Liver (tissue), 9 donors: ENCODE results near the gene METTL14. TPM values are rescaled to one million over a fixed set of nuclear protein-coding genes. Genes with fewer than 3 reads are reported as not detected.

Experiments
- DNase-seq: peaks from one replicate; pipeline ENCODE4 v3.0.0-alpha.2; 2017; ENCODE audit warnings: low spot score
- H3K27ac ChIP-seq, 2 donors: one replicate each; pipeline ENCODE4 v1.7.0; 2013; ENCODE audit warnings: inconsistent platforms in 2 of 2, low read length in 2 of 2, control low read depth in 1 of 2, low read depth in 1 of 2, mild to moderate bottlenecking in 1 of 2
- H3K27me3 ChIP-seq, 4 donors: one replicate each; pipeline versions ENCODE4 v1.6.1 to v1.7.0; 2013; ENCODE audit warnings: low read length in 3 of 4, inconsistent platforms in 1 of 4, mild to moderate bottlenecking in 1 of 4, moderate library complexity in 1 of 4; ENCODE audit not compliant: control insufficient read depth in 4 of 4, insufficient read depth in 4 of 4
- H3K36me3 ChIP-seq, 4 donors: one replicate each; pipeline versions ENCODE4 v1.6.1 to v1.7.0; 2013; ENCODE audit warnings: low read length in 3 of 4, mild to moderate bottlenecking in 3 of 4, low read depth in 1 of 4, moderate library complexity in 1 of 4; ENCODE audit not compliant: control insufficient read depth in 4 of 4, insufficient read depth in 3 of 4
- H3K4me1 ChIP-seq, 4 donors: one replicate each; pipeline versions ENCODE4 v1.6.1 to v1.7.0; 2013; ENCODE audit warnings: low read length in 3 of 4, mild to moderate bottlenecking in 3 of 4, moderate library complexity in 1 of 4; ENCODE audit not compliant: control insufficient read depth in 4 of 4, insufficient read depth in 4 of 4
- H3K4me3 ChIP-seq, 3 donors: one replicate each; pipeline versions ENCODE4 v1.6.1 to v1.7.0; 2013; ENCODE audit warnings: low read length in 3 of 3, control low read depth in 1 of 3, low read depth in 1 of 3, mild to moderate bottlenecking in 1 of 3
- H3K9ac ChIP-seq, 2 donors: one replicate each; pipeline ENCODE4 v1.7.0; 2013; ENCODE audit warnings: low read length in 2 of 2, mild to moderate bottlenecking in 2 of 2, moderate library complexity in 2 of 2, control low read depth in 1 of 2, low read depth in 1 of 2
- H3K9me3 ChIP-seq, 4 donors: one replicate each; pipeline versions ENCODE4 v1.6.1 to v1.7.0; 2013; ENCODE audit warnings: low read length in 3 of 4; ENCODE audit not compliant: control insufficient read depth in 4 of 4
- ATF3 ChIP-seq: IDR thresholded peaks from 2 replicates; pipeline ENCODE4 v1.6.1; 2016; ENCODE audit warnings: antibody characterized with exemption
- EGR1 ChIP-seq, 2 donors: IDR thresholded peaks; 2 replicates each; pipeline ENCODE4 v1.6.1; 2016 to 2018; ENCODE audit warnings: antibody characterized with exemption in 2 of 2, low read depth in 2 of 2
- FOXA1 ChIP-seq: IDR thresholded peaks from 2 replicates; pipeline ENCODE4 v1.6.1; 2016; ENCODE audit warnings: antibody characterized with exemption
- FOXA2 ChIP-seq: IDR thresholded peaks from 2 replicates; pipeline ENCODE4 v1.6.1; 2016; ENCODE audit warnings: antibody characterized with exemption
- GABPA ChIP-seq, 2 donors: IDR thresholded peaks in 1 of 2; conservative IDR thresholded peaks in 1 of 2; 2 replicates each; pipeline ENCODE4 v1.6.1; 2016; ENCODE audit warnings: antibody characterized with exemption in 2 of 2, mild to moderate bottlenecking in 1 of 2, moderate library complexity in 1 of 2
- HNF4A ChIP-seq, 2 donors: conservative IDR thresholded peaks; 2 replicates each; pipeline ENCODE4 v1.6.1; 2016; ENCODE audit warnings: antibody characterized with exemption in 2 of 2, mild to moderate bottlenecking in 2 of 2
- HNF4G ChIP-seq: IDR thresholded peaks from 2 replicates; pipeline ENCODE4 v1.6.1; 2016; ENCODE audit warnings: antibody characterized with exemption
- JUND ChIP-seq, 2 donors: IDR thresholded peaks; 2 replicates each; pipeline ENCODE4 v1.6.1; 2016; ENCODE audit warnings: antibody characterized with exemption in 2 of 2
- NR2F2 ChIP-seq: IDR thresholded peaks from 2 replicates; pipeline ENCODE4 v1.6.1; 2016; ENCODE audit warnings: antibody characterized with exemption
- RAD21 ChIP-seq, 2 donors: IDR thresholded peaks; 2 replicates each; pipeline ENCODE4 v1.6.1; 2016; ENCODE audit warnings: antibody characterized with exemption in 2 of 2, mild to moderate bottlenecking in 2 of 2
- RXRA ChIP-seq, 2 donors: IDR thresholded peaks; 2 replicates each; pipeline ENCODE4 v1.6.1; 2017 to 2018; ENCODE audit warnings: antibody characterized with exemption in 2 of 2, mild to moderate bottlenecking in 1 of 2
- SP1 ChIP-seq: IDR thresholded peaks from 2 replicates; pipeline ENCODE4 v1.6.1; 2018; ENCODE audit warnings: antibody characterized with exemption, mild to moderate bottlenecking
- TAF1 ChIP-seq: conservative IDR thresholded peaks from 2 replicates; pipeline ENCODE4 v1.6.1; 2016; ENCODE audit warnings: antibody characterized with exemption, mild to moderate bottlenecking
- YY1 ChIP-seq: IDR thresholded peaks from 2 replicates; pipeline ENCODE4 v1.6.1; 2016; ENCODE audit warnings: antibody characterized with exemption, mild to moderate bottlenecking
- WGBS: extraction: QIAGEN DNeasy Blood & Tissue Kit; methylation state at CpG from one replicate; pipeline ENCODE4 v1.1.7; 2013; 5-methylcytosine and 5-hydroxymethylcytosine counted together
- polyA plus RNA-seq, 2 donors: library from polyadenylated mRNA; stranded (reverse) in 1 of 2; unstranded in 1 of 2; fragments of 200-250 nt in 1 of 2; fragments of >200 nt in 1 of 2; fragmentation: Nextera tagmentation in 1 of 2; extraction: Ambion mirVana in 1 of 2; gene quantifications; one replicate each; pipeline versions ENCODE4 v1.2.1 to v1.2.3, GENCODE V29; 2013 to 2015
- total RNA-seq, 2 donors: library from RNA; depleted of rRNA; stranded (reverse); fragments of >200 nt; gene quantifications; one replicate each; pipeline ENCODE4 v1.2.3, GENCODE V29; 2014
- TF ChIP-seq, protein P1 (sequence below): IDR thresholded peaks from 2 replicates; pipeline ENCODE4 v1.6.1; 2016; ENCODE audit warnings: antibody characterized with exemption
- TF ChIP-seq, protein P2 (sequence below): IDR thresholded peaks from 2 replicates; pipeline ENCODE4 v1.6.1; 2016; ENCODE audit warnings: antibody characterized with exemption, mild to moderate bottlenecking
- TF ChIP-seq, protein P3 (sequence below): IDR thresholded peaks from 2 replicates; pipeline ENCODE4 v1.6.1; 2016; ENCODE audit warnings: antibody characterized with exemption
- donor health status: healthy.
- donor health status: healthy.
- donor health status: healthy.
- donor health status: healthy.
- donor health status: healthy.

METTL14 gene
- total and polyA plus RNA-seq, 4 donors = 8.2 to 25.5 (median 16.7) TPM

- Histone ChIP-seq H3K9ac (no peak overlapping the region), H3K4me1 (no peaks in the 10 kb centered on the region), H3K27me3 (no peaks in the 10 kb centered on the region), H3K4me3 (no peak overlapping the region), H3K27ac (no peak overlapping the region), H3K9me3 (no peaks in the 10 kb centered on the region), H3K36me3 (peaks cover 2 to 45% (median 32%) of the 10 kb centered on the region in 4 donors)
- TF ChIP-seq FOXA1 (no peak), JUND (IDR thresholded peaks at IDR 0.05) (no peak)
- TF ChIP-seq, protein P1, sequence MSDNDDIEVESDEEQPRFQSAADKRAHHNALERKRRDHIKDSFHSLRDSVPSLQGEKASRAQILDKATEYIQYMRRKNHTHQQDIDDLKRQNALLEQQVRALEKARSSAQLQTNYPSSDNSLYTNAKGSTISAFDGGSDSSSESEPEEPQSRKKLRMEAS = no peak
- TF ChIP-seq, protein P2, sequence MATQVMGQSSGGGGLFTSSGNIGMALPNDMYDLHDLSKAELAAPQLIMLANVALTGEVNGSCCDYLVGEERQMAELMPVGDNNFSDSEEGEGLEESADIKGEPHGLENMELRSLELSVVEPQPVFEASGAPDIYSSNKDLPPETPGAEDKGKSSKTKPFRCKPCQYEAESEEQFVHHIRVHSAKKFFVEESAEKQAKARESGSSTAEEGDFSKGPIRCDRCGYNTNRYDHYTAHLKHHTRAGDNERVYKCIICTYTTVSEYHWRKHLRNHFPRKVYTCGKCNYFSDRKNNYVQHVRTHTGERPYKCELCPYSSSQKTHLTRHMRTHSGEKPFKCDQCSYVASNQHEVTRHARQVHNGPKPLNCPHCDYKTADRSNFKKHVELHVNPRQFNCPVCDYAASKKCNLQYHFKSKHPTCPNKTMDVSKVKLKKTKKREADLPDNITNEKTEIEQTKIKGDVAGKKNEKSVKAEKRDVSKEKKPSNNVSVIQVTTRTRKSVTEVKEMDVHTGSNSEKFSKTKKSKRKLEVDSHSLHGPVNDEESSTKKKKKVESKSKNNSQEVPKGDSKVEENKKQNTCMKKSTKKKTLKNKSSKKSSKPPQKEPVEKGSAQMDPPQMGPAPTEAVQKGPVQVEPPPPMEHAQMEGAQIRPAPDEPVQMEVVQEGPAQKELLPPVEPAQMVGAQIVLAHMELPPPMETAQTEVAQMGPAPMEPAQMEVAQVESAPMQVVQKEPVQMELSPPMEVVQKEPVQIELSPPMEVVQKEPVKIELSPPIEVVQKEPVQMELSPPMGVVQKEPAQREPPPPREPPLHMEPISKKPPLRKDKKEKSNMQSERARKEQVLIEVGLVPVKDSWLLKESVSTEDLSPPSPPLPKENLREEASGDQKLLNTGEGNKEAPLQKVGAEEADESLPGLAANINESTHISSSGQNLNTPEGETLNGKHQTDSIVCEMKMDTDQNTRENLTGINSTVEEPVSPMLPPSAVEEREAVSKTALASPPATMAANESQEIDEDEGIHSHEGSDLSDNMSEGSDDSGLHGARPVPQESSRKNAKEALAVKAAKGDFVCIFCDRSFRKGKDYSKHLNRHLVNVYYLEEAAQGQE = no peak
- WGBS = 97% methylated on average over 1 of the region's 1 CpG
- DNase-seq = no peak
Measured at GRCh38 chr4:118721752-118722151, 36.6 kb downstream of the METTL14 start.

DNA sequence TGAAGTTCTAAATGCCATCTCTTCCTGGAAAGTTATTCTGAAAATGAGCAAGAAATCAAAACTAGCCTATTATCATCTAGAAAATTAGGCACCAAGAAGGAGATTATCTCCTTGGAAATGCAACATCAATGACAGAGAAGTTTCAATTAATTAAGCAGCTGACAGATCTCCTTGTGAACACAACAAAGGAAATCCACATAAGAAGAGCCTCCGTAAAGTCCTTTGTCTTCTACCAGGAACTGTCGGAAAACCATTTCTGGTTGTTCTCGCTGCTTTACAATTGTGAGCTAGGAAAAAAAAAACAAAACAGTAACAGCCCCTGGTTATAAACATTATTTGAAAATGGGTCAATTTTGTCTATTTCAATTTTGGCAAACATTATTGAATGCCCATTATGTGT lies 38.2 kb downstream of the METTL14 start:
- H3K9me3 ChIP-seq = no peaks in the 10 kb centered on the region
- H3K9ac ChIP-seq = no peak overlapping the region
- H3K4me1 ChIP-seq = no peaks in the 10 kb centered on the region
- H3K36me3 ChIP-seq = peaks cover 2 to 58% (median 45%) of the 10 kb centered on the region in 4 donors
- WGBS = 97% methylated on average over 3 of the region's 3 CpGs
- H3K27ac ChIP-seq = no peak overlapping the region
- DNase-seq = no peak
- no peaks in the 10 kb centered on the region for H3K27me3 ChIP-seq
- H3K4me3 ChIP-seq = no peak overlapping the region
- TF ChIP-seq SP1 = no peak
- no peak for TF ChIP-seq YY1
- no peak for TF ChIP-seq GABPA (IDR thresholded peaks at IDR 0.05 in 1 of 2, conservative IDR thresholded peaks at IDR 0.05 in 1 of 2)
- TF ChIP-seq RAD21 (IDR thresholded peaks at IDR 0.05) = no peak
- TF ChIP-seq, protein P3, sequence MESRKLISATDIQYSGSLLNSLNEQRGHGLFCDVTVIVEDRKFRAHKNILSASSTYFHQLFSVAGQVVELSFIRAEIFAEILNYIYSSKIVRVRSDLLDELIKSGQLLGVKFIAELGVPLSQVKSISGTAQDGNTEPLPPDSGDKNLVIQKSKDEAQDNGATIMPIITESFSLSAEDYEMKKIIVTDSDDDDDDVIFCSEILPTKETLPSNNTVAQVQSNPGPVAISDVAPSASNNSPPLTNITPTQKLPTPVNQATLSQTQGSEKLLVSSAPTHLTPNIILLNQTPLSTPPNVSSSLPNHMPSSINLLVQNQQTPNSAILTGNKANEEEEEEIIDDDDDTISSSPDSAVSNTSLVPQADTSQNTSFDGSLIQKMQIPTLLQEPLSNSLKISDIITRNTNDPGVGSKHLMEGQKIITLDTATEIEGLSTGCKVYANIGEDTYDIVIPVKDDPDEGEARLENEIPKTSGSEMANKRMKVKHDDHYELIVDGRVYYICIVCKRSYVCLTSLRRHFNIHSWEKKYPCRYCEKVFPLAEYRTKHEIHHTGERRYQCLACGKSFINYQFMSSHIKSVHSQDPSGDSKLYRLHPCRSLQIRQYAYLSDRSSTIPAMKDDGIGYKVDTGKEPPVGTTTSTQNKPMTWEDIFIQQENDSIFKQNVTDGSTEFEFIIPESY = no peak
- TF ChIP-seq HNF4G = no peak
- TF ChIP-seq JUND (IDR thresholded peaks at IDR 0.05) = no peak
- TF ChIP-seq, protein P2 = no peak
- TF ChIP-seq, protein P1 = no peak
- TF ChIP-seq FOXA1 = no peak
- TF ChIP-seq HNF4A (conservative IDR thresholded peaks at IDR 0.05) = no peak
- TF ChIP-seq ATF3 = no peak
- no peak for TF ChIP-seq FOXA2
- TF ChIP-seq NR2F2 = no peak
- TF ChIP-seq EGR1 (IDR thresholded peaks at IDR 0.05; ENCODE audit: low read depth in 2 of 2) = no peak
- no peak for TF ChIP-seq RXRA (IDR thresholded peaks at IDR 0.05)
- TF ChIP-seq TAF1 = no peak
